Ectodermal cell (in vitro differentiated cells): ENCODE measurements around the gene MSI2.

Source experiments
- H3K27ac ChIP-seq: 2 replicates; pipeline ENCODE4 v1.7.0; 2013; ENCODE audit warnings: mild to moderate bottlenecking, low read depth, low read length; ENCODE audit not compliant: insufficient read depth, poor library complexity, severe bottlenecking
- H3K27me3 ChIP-seq: 2 replicates; pipeline ENCODE4 v1.7.0; 2013; ENCODE audit warnings: mild to moderate bottlenecking, low read length; ENCODE audit not compliant: insufficient read depth, control insufficient read depth, poor library complexity, severe bottlenecking
- H3K36me3 ChIP-seq: one replicate; pipeline ENCODE4 v1.7.0; 2013; ENCODE audit warnings: low read length; ENCODE audit not compliant: control insufficient read depth, insufficient read depth
- H3K4me1 ChIP-seq: one replicate; pipeline ENCODE4 v1.7.0; 2013; ENCODE audit warnings: low read length; ENCODE audit not compliant: control insufficient read depth, insufficient read depth
- H3K4me3 ChIP-seq: 2 replicates; pipeline ENCODE4 v1.7.0; 2013; ENCODE audit warnings: low read depth, low read length, control low read depth; ENCODE audit not compliant: insufficient read depth
- H3K9me3 ChIP-seq: 2 replicates; pipeline ENCODE4 v1.7.0; 2013; ENCODE audit warnings: mild to moderate bottlenecking, low read length, moderate library complexity; ENCODE audit not compliant: control insufficient read depth
- WGBS, 2 experiments: methylation state at CpG; one replicate each; pipeline ENCODE4 v1.1.7; 2013; ENCODE audit warnings: missing lambda C conversion rate in 2 of 2; 5-methylcytosine and 5-hydroxymethylcytosine counted together

The MSI2 gene

GRCh38 chr17:57566721-57567120 lies 310.4 kb downstream of the MSI2 start:
- Histone ChIP-seq H3K27me3 (no peaks in the 10 kb centered on the region), H3K4me3 (no peak overlapping the region), H3K4me1 (peaks cover 16% of the 10 kb centered on the region), H3K36me3 (no peaks in the 10 kb centered on the region), H3K9me3 (no peaks in the 10 kb centered on the region), H3K27ac (no peak overlapping the region)
- 97% methylated on average over 9 of the region's 9 CpGs for WGBS, 2 experiments

DNA sequence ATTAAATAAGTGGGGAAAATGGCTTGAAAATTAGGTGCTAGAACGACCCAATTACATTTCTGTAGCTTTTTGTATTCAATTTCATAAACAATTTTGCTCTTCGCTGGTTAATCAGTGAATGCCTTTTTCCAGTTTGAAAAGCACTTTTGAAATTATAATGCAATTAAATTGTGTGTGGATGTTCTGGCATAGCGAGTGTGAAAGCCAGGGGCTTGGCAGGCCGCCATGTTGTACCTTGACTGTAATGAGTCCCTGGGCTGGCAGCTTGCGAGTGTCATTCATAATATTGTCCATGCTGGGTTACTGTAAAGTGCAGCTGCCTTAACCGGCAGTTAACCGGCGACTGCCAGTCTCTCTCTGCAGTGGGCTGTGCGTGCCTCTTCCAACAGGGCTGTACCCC lies 310.9 kb downstream of the MSI2 start:
- Histone ChIP-seq H3K27ac (no peak overlapping the region), H3K4me3 (no peak overlapping the region), H3K4me1 (peaks cover 16% of the 10 kb centered on the region), H3K9me3 (no peaks in the 10 kb centered on the region), H3K36me3 (no peaks in the 10 kb centered on the region), H3K27me3 (no peaks in the 10 kb centered on the region)
- WGBS, 2 experiments, result 95 to 96% methylated on average over 9 of the region's 9 CpGs

GRCh38 chr17:57568340-57568739 lies 312.0 kb downstream of the MSI2 start:
- Histone ChIP-seq H3K36me3 (no peaks in the 10 kb centered on the region), H3K9me3 (no peaks in the 10 kb centered on the region), H3K27me3 (no peaks in the 10 kb centered on the region), H3K4me1 (peaks cover 16% of the 10 kb centered on the region), H3K27ac (no peak overlapping the region), H3K4me3 (no peak overlapping the region)
- WGBS, 2 experiments, result 89 to 90% methylated on average over 3 of the region's 3 CpGs

DNA sequence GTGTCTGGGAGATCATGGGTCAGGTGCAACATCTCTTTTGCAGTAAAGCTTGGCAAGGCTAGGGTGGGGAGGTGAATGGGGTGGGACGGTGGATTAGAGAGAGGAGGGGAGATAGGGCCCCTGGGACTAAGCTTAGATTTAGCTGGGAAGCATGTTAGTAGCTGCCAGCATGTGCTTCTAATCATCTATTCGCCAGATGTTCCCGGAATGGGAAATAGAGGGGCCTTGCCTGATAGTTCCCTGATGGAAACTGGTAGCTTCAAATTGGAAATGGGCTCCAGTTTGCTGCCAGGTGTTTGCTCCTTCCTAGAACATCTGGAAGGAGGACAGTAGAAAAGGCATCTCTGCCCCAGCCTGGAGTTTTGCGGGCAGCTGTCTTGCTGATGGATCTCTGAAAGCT lies 312.7 kb downstream of the MSI2 start:
- Histone ChIP-seq H3K36me3 (no peaks in the 10 kb centered on the region), H3K27me3 (no peaks in the 10 kb centered on the region), H3K9me3 (no peaks in the 10 kb centered on the region), H3K27ac (no peak overlapping the region), H3K4me3 (no peak overlapping the region), H3K4me1 (peaks cover 16% of the 10 kb centered on the region)
- WGBS, 2 experiments, result 95% methylated on average over 4 of the region's 4 CpGs

DNA sequence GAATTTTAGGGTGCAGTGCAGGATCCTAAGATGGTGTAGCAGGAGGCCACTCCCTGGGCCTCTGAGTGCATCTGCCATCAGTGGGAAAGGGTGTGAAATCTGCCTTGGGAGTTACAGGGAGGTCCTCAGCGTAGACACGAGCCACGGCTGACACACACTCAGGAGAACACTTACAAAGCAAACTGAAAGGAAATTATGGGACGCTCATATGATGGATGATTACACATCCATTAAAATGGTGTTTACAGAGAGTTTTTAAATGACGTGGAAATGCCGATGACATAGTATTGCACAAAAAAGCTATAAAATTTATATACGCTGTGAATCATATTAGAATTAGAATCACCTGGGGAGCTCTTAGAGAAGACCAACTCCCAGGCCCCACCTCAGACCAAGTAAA lies 313.5 kb downstream of the MSI2 start:
- WGBS, 2 experiments, result 95 to 96% methylated on average over 7 of the region's 7 CpGs
- H3K4me3 ChIP-seq, result no peak overlapping the region
- H3K36me3 ChIP-seq, result no peaks in the 10 kb centered on the region
- H3K27me3 ChIP-seq, result no peaks in the 10 kb centered on the region
- H3K9me3 ChIP-seq, result no peaks in the 10 kb centered on the region
- peaks cover 16% of the 10 kb centered on the region for H3K4me1 ChIP-seq
- H3K27ac ChIP-seq, result no peak overlapping the region

GRCh38 chr17:57570724-57571344 lies 314.5 kb downstream of the MSI2 start:
- Histone ChIP-seq H3K9me3 (no peaks in the 10 kb centered on the region), H3K27me3 (no peaks in the 10 kb centered on the region), H3K27ac (no peak overlapping the region), H3K4me1 (peaks cover 16% of the 10 kb centered on the region), H3K4me3 (no peak overlapping the region), H3K36me3 (no peaks in the 10 kb centered on the region)
- WGBS, 2 experiments, result 70 to 71% methylated on average over 10 of the region's 10 CpGs

DNA sequence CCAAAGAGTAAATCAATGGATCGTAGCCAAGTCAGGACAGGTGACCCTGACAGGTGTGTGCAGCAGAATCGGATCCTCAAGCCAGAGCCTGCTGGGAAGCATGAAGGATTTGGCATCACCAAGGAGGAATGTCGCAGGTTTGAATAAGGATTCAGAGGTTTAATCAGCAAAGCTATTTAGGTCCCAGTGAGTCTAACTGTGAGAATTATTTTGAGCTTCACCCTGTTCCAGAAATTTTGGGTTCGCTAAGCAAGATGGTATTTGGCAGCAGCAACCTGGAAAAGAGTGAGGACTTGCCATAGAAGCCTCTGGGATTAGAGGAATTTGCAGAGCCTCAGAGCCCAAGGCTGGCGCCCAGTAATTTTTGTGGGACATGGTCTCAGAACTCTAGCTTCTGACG lies 315.7 kb downstream of the MSI2 start:
- Histone ChIP-seq H3K9me3 (no peaks in the 10 kb centered on the region), H3K27ac (no peak overlapping the region), H3K4me1 (peaks cover 28% of the 10 kb centered on the region), H3K4me3 (no peak overlapping the region), H3K27me3 (no peaks in the 10 kb centered on the region), H3K36me3 (no peaks in the 10 kb centered on the region)
- 94 to 95% methylated on average over 6 of the region's 6 CpGs for WGBS, 2 experiments

GRCh38 chr17:57572600-57572999 lies 316.3 kb downstream of the MSI2 start:
- 95 to 96% methylated on average over 13 of the region's 13 CpGs for WGBS, 2 experiments
- H3K27ac ChIP-seq, result no peak overlapping the region
- no peaks in the 10 kb centered on the region for H3K27me3 ChIP-seq
- H3K9me3 ChIP-seq, result no peaks in the 10 kb centered on the region
- peaks cover 33% of the 10 kb centered on the region for H3K4me1 ChIP-seq
- H3K36me3 ChIP-seq, result no peaks in the 10 kb centered on the region
- no peak overlapping the region for H3K4me3 ChIP-seq

- Histone ChIP-seq H3K27me3 (no peaks in the 10 kb centered on the region), H3K4me3 (no peak overlapping the region), H3K27ac (no peak overlapping the region), H3K4me1 (peaks cover 44% of the 10 kb centered on the region), H3K36me3 (no peaks in the 10 kb centered on the region), H3K9me3 (no peaks in the 10 kb centered on the region)
- WGBS, 2 experiments, result 96 to 99% methylated on average over 4 of the region's 4 CpGs
Observed at GRCh38 chr17:57574040-57574513, 317.8 kb downstream of the MSI2 start.

- H3K27me3 ChIP-seq, result no peaks in the 10 kb centered on the region
- H3K36me3 ChIP-seq, result no peaks in the 10 kb centered on the region
- no peak overlapping the region for H3K27ac ChIP-seq
- peaks cover 43% of the 10 kb centered on the region for H3K4me1 ChIP-seq
- H3K9me3 ChIP-seq, result no peaks in the 10 kb centered on the region
- H3K4me3 ChIP-seq, result no peak overlapping the region
- WGBS, 2 experiments, result 93 to 95% methylated on average over 8 of the region's 8 CpGs
Observed at GRCh38 chr17:57576744-57577143, 320.4 kb downstream of the MSI2 start.
